H1 (cell line): ENCODE data around the gene IRS1. TPM values are rescaled to one million over a fixed set of nuclear protein-coding genes. Genes with fewer than 3 reads are reported as not detected.

Experiments
- CTCF ChIA-PET: fragments of 300-600 bp; sonication (Branson Sonifier 250); formaldehyde crosslinking; loops from one replicate; lab custom pipeline; 2021; ENCODE audit not compliant: partially characterized antibody; lab: Charles Lee
- POLR2A ChIA-PET: fragments of 300-600 bp; sonication (Branson Sonifier 250); formaldehyde crosslinking; loops from one replicate; lab custom pipeline; 2021; ENCODE audit warnings: inconsistent platforms; ENCODE audit not compliant: partially characterized antibody; lab: Charles Lee
- DNase-seq, 2 experiments: peaks; one replicate each; pipeline versions ENCODE4 v3.0.0 to v3.0.0-alpha.2; 2010 to 2022; ENCODE audit warnings: low spot score in 2 of 2, low read depth in 1 of 2, mixed read lengths in 1 of 2
- FAIRE-seq: peaks from 2 replicates; lab custom pipeline; 2011; peaks lifted over from hg19 to GRCh38; lab: Jason Lieb, UNC
- H2AFZ ChIP-seq: 2 replicates; pipeline ENCODE4 v1.8.1; 2012; ENCODE audit warnings: low read length, inconsistent platforms
- H2AK5ac ChIP-seq: 2 replicates; pipeline ENCODE4 v1.6.1; 2013; ENCODE audit warnings: low read depth, low read length
- H2BK120ac ChIP-seq: replicated peaks from 2 replicates; pipeline ENCODE3; 2013; ENCODE audit warnings: low read depth, low read length, inconsistent platforms
- H2BK12ac ChIP-seq: 2 replicates; pipeline ENCODE4 v1.6.1; 2013; ENCODE audit warnings: low read depth, low read length
- H2BK15ac ChIP-seq: 2 replicates; pipeline ENCODE4 v1.6.1; 2013; ENCODE audit warnings: low read length
- H2BK20ac ChIP-seq: 2 replicates; pipeline ENCODE4 v1.6.1; 2013; ENCODE audit warnings: low read length
- H2BK5ac ChIP-seq: 2 replicates; pipeline ENCODE4 v1.6.1; 2013; ENCODE audit warnings: low read depth, low read length
- H3K14ac ChIP-seq: 2 replicates; pipeline ENCODE4 v1.6.1; 2013; ENCODE audit warnings: inconsistent platforms; ENCODE audit not compliant: insufficient read length
- H3K18ac ChIP-seq: 2 replicates; pipeline ENCODE4 v1.6.1; 2013; ENCODE audit warnings: low read length; ENCODE audit errors: extremely low read depth
- H3K23ac ChIP-seq: 2 replicates; pipeline ENCODE4 v1.6.1; 2013; ENCODE audit warnings: inconsistent platforms; ENCODE audit not compliant: insufficient read length
- H3K23me2 ChIP-seq: 2 replicates; pipeline ENCODE4 v1.6.1; 2013; ENCODE audit warnings: low read depth, low read length
- H3K27ac ChIP-seq: 2 replicates; pipeline ENCODE4 v1.6.1; 2011; ENCODE audit warnings: low read depth, low read length, inconsistent platforms
- H3K27me3 ChIP-seq, 4 experiments: replicated peaks in 1 of 4; 1 replicate in 1 of 4; 2 replicates in 3 of 4; pipeline versions ENCODE4 v1.6.1 to v1.8.1; 2011 to 2013; ENCODE audit warnings: low read length in 3 of 4, mild to moderate bottlenecking in 3 of 4, inconsistent platforms in 2 of 4, mixed read lengths in 2 of 4, moderate library complexity in 1 of 4; ENCODE audit not compliant: control insufficient read depth in 3 of 4, insufficient read depth in 3 of 4; ENCODE audit errors: extremely low read depth in 1 of 4
- H3K36me3 ChIP-seq, 4 experiments: 2 replicates each; pipeline versions ENCODE4 v1.6.1 to v1.8.1; 2011 to 2013; ENCODE audit warnings: mild to moderate bottlenecking in 4 of 4, low read length in 3 of 4, moderate library complexity in 2 of 4, control low read depth in 1 of 4, inconsistent platforms in 1 of 4; ENCODE audit not compliant: insufficient read depth in 4 of 4, control insufficient read depth in 2 of 4
- H3K4ac ChIP-seq: replicated peaks from 2 replicates; pipeline ENCODE3; 2013; ENCODE audit warnings: low read length, low read depth, mixed read lengths, inconsistent platforms; ENCODE audit not compliant: insufficient read length
- H3K4me1 ChIP-seq, 4 experiments: replicated peaks in 1 of 4; 1 replicate in 1 of 4; 2 replicates in 3 of 4; pipeline versions ENCODE4 v1.6.1 to v1.8.1; 2011 to 2013; ENCODE audit warnings: low read length in 3 of 4, inconsistent platforms in 2 of 4, mixed read lengths in 1 of 4; ENCODE audit not compliant: insufficient read depth in 4 of 4, control insufficient read depth in 3 of 4
- H3K4me2 ChIP-seq, 2 experiments: 2 replicates each; pipeline versions ENCODE4 v1.6.1 to v1.8.1; 2011 to 2013; ENCODE audit warnings: low read depth in 2 of 2, low read length in 2 of 2, control low read depth in 1 of 2, inconsistent platforms in 1 of 2, mild to moderate bottlenecking in 1 of 2; ENCODE audit not compliant: insufficient read depth in 1 of 2
- H3K4me3 ChIP-seq, 4 experiments: fragments of 200-600, 300-600 bp in 1 of 4; sonication (generic), shearing (Covaris generic), sonication (Bioruptor Twin) in 1 of 4; 2 replicates each; pipeline versions ENCODE4 v1.5.1 to v1.8.1; 2011 to 2016; ENCODE audit warnings: low read length in 4 of 4, low read depth in 3 of 4, control low read depth in 2 of 4, inconsistent platforms in 2 of 4, mild to moderate bottlenecking in 2 of 4, mixed read lengths in 1 of 4, moderate library complexity in 1 of 4; ENCODE audit not compliant: insufficient read depth in 2 of 4; ENCODE audit errors: extremely low read depth in 1 of 4
- H3K56ac ChIP-seq: replicated peaks from 2 replicates; pipeline ENCODE3; 2013; ENCODE audit warnings: low read depth, mild to moderate bottlenecking, mixed read lengths, low read length, inconsistent platforms; ENCODE audit not compliant: insufficient read length
- H3K79me1 ChIP-seq: 2 replicates; pipeline ENCODE4 v1.6.1; 2013; ENCODE audit warnings: low read depth, low read length, control low read depth
- H3K79me2 ChIP-seq, 2 experiments: 2 replicates each; pipeline versions ENCODE4 v1.6.1 to v1.8.1; 2012 to 2013; ENCODE audit warnings: low read length in 2 of 2, mild to moderate bottlenecking in 2 of 2, inconsistent platforms in 1 of 2; ENCODE audit not compliant: insufficient read depth in 2 of 2, control insufficient read depth in 1 of 2
- H3K9ac ChIP-seq, 4 experiments: replicated peaks in 1 of 4; 1 replicate in 1 of 4; 2 replicates in 3 of 4; pipeline versions ENCODE4 v1.6.1 to v1.8.1; 2011 to 2013; ENCODE audit warnings: low read depth in 3 of 4, low read length in 3 of 4, control low read depth in 2 of 4, mild to moderate bottlenecking in 2 of 4, moderate library complexity in 2 of 4, inconsistent platforms in 1 of 4; ENCODE audit errors: extremely low read depth in 1 of 4
- H3K9me3 ChIP-seq, 2 experiments: 2 replicates each; pipeline versions ENCODE4 v1.6.1 to v1.8.1; 2012 to 2013; ENCODE audit warnings: mild to moderate bottlenecking in 2 of 2, moderate library complexity in 2 of 2, control low read depth in 1 of 2, inconsistent platforms in 1 of 2, low read depth in 1 of 2, low read length in 1 of 2, mixed read lengths in 1 of 2; ENCODE audit not compliant: insufficient read depth in 2 of 2
- H4K20me1 ChIP-seq, 2 experiments: replicated peaks in 1 of 2; 2 replicates each; pipeline versions ENCODE3 to v1.8.1; 2011 to 2013; ENCODE audit warnings: inconsistent platforms in 2 of 2, low read length in 2 of 2, mild to moderate bottlenecking in 1 of 2; ENCODE audit not compliant: insufficient read depth in 2 of 2, control insufficient read depth in 1 of 2
- H4K5ac ChIP-seq: 2 replicates; pipeline ENCODE4 v1.6.1; 2013; ENCODE audit warnings: low read length, low read depth, mixed read lengths, inconsistent platforms; ENCODE audit not compliant: insufficient read length
- H4K8ac ChIP-seq: 2 replicates; pipeline ENCODE4 v1.8.0; 2013; ENCODE audit warnings: mild to moderate bottlenecking, moderate library complexity, low read length, inconsistent platforms; ENCODE audit not compliant: insufficient read depth; ENCODE audit errors: extremely low read depth
- H4K91ac ChIP-seq: replicated peaks from 2 replicates; pipeline ENCODE3; 2013; ENCODE audit warnings: low read length, mixed read lengths, inconsistent platforms; ENCODE audit not compliant: insufficient read length
- FOSL1 ChIP-seq: IDR thresholded peaks from 2 replicates; pipeline ENCODE4 v1.6.1; 2011; ENCODE audit warnings: mild to moderate bottlenecking, low read depth, low read length, moderate library complexity; ENCODE audit not compliant: insufficient read depth
- WGBS, 2 experiments: shearing (Covaris generic) in 1 of 2; methylation state at CpG; one replicate each; pipeline versions ENCODE4 v1.1.6 to v1.1.7; 2013 to 2015; ENCODE audit warnings: low lambda C conversion rate in 2 of 2, mixed read lengths in 2 of 2, inconsistent platforms in 1 of 2, low coverage in 1 of 2, missing lambda C conversion rate in 1 of 2; ENCODE audit not compliant: insufficient replicate concordance in 2 of 2, insufficient coverage in 1 of 2, insufficient read length in 1 of 2; ENCODE audit errors: extremely low coverage in 1 of 2, missing lambda C conversion rate in 1 of 2; 5-methylcytosine and 5-hydroxymethylcytosine counted together
- polyA plus RNA-seq, 7 experiments: library from polyadenylated mRNA; depleted of rRNA in 3 of 7; stranded (reverse) in 5 of 7; unstranded in 2 of 7; fragments of >200 nt in 5 of 7; fragments of 200-250 nt in 2 of 7; gene quantifications; 1 replicate in 5 of 7; 2 replicates in 1 of 7; 4 replicates in 1 of 7; pipeline versions ENCODE4 v1.2.1 to v1.2.3, GENCODE V29; 2011 to 2013; ENCODE audit warnings: missing spikeins in 2 of 7, mixed read lengths in 2 of 7
- total RNA-seq: library from RNA; stranded (reverse); fragmentation: NEBNext Ultra II Directional; extraction: Animal tissue kit (Norgen Biotek cat#: 25700); gene quantifications from 2 replicates; pipeline ENCODE4 v1.2.1, GENCODE V29; 2021

Gene IRS1
- total and polyA plus RNA-seq, 2 of the 8 experiments (the other 6 are each of a cell fraction or from before 2014, with no cell fraction given): 9.1 to 26.9 TPM

- H3K23ac ChIP-seq: no peak overlapping the region
- no peak for TF ChIP-seq FOSL1
Measured at GRCh38 chr2:226740039-226740648, 59.5 kb downstream of the IRS1 start.

More at GRCh38 chr2:226740039-226740648, 59.5 kb downstream of the IRS1 start:
- H3K23me2 ChIP-seq: no peaks in the 10 kb centered on the region; the same call in 1 of the 2 replicates
- H2AFZ ChIP-seq: no peak overlapping the region
- H2BK15ac ChIP-seq: no peak overlapping the region
- ChIA-PET CTCF (interaction anchor here (0.7 to 0.9 kb wide), 2 partner anchors 8 to 17 kb away, joined by 3 read pairs; no protein-coding TSS in a partner anchor), POLR2A (no interaction called here)
- H3K4ac ChIP-seq: no peak overlapping the region
- H3K9me3 ChIP-seq: no peaks in the 10 kb centered on the region
- H4K20me1 ChIP-seq: peaks cover 0 to 3% of the 10 kb centered on the region in 2 experiments
- no peak overlapping the region for H2BK120ac ChIP-seq
- H3K56ac ChIP-seq: no peak overlapping the region
- no peak overlapping the region for H4K8ac ChIP-seq
- H3K14ac ChIP-seq: no peak overlapping the region
- no peak overlapping the region for H4K91ac ChIP-seq
- H3K79me2 ChIP-seq: peaks cover 0 to 10% of the 10 kb centered on the region in 2 experiments; a peak in 3 of 4 replicates
- FAIRE-seq: no peak
- H3K4me2 ChIP-seq: no peak overlapping the region
- WGBS, 2 experiments: 86% methylated on average over 3 of the region's 3 CpGs; no CpG with 5 or more reads in 1 of the 2 experiments
- no peak overlapping the region for H3K4me3 ChIP-seq
- H4K5ac ChIP-seq: no peak overlapping the region
- no peak overlapping the region for H3K18ac ChIP-seq
- H3K9ac ChIP-seq: no peak overlapping the region
- no peak overlapping the region for H2BK20ac ChIP-seq
- peaks cover 0 to 9% (median 6%) of the 10 kb centered on the region in 4 experiments; a peak in 4 of 7 replicates for H3K4me1 ChIP-seq
- no peaks in the 10 kb centered on the region for H3K27me3 ChIP-seq
- DNase-seq: no peak
- H3K79me1 ChIP-seq: no peaks in the 10 kb centered on the region
- H2BK12ac ChIP-seq: no peak overlapping the region
- H2BK5ac ChIP-seq: no peak overlapping the region
- H2AK5ac ChIP-seq: no peak overlapping the region
- no peak overlapping the region for H3K27ac ChIP-seq
- no peaks in the 10 kb centered on the region; a peak in 1 of 8 replicates for H3K36me3 ChIP-seq
